GM12878 (cell line): ENCODE results near the gene WDR76.

Experiments
- CTCF ChIP-seq, 3 experiments: IDR thresholded peaks in 2 of 3; conservative IDR thresholded peaks in 1 of 3; 2 replicates each; pipeline ENCODE4 v1.5.1; 2011; ENCODE audit warnings: low read depth in 3 of 3, low read length in 3 of 3, mild to moderate bottlenecking in 3 of 3, control low read depth in 2 of 3, moderate library complexity in 2 of 3, inconsistent platforms in 1 of 3, mixed read lengths in 1 of 3; ENCODE audit not compliant: control insufficient read depth in 2 of 3, insufficient read depth in 1 of 3; ENCODE audit errors: extremely low read depth in 1 of 3
- EP300 ChIP-seq, 2 experiments: fragments of 150-350 bp in 1 of 2; IDR thresholded peaks; 2 replicates each; pipeline ENCODE4 v1.6.1; 2011 to 2012; ENCODE audit warnings: low read depth in 2 of 2, low read length in 2 of 2, borderline replicate concordance in 1 of 2, improper control_type of control experiment in 1 of 2, inconsistent platforms in 1 of 2; ENCODE audit not compliant: control insufficient read depth in 1 of 2
- POLR2AphosphoS5 ChIP-seq: IDR thresholded peaks from 2 replicates; pipeline ENCODE4 v1.6.1; 2011; ENCODE audit warnings: mild to moderate bottlenecking, low read length, inconsistent platforms
- SUZ12 ChIP-seq: fragments of 200-600 bp; sonication (generic); IDR thresholded peaks from one replicate; pipeline ENCODE4 v1.6.1; 2018; ENCODE audit warnings: antibody characterized with exemption, mild to moderate bottlenecking; ENCODE audit not compliant: unreplicated experiment
- ZNF24 ChIP-seq: fragments of 450-650 bp; IDR thresholded peaks from 2 replicates; pipeline ENCODE4 v1.6.1; 2017; ENCODE audit warnings: antibody characterized with exemption, mild to moderate bottlenecking

DNA sequence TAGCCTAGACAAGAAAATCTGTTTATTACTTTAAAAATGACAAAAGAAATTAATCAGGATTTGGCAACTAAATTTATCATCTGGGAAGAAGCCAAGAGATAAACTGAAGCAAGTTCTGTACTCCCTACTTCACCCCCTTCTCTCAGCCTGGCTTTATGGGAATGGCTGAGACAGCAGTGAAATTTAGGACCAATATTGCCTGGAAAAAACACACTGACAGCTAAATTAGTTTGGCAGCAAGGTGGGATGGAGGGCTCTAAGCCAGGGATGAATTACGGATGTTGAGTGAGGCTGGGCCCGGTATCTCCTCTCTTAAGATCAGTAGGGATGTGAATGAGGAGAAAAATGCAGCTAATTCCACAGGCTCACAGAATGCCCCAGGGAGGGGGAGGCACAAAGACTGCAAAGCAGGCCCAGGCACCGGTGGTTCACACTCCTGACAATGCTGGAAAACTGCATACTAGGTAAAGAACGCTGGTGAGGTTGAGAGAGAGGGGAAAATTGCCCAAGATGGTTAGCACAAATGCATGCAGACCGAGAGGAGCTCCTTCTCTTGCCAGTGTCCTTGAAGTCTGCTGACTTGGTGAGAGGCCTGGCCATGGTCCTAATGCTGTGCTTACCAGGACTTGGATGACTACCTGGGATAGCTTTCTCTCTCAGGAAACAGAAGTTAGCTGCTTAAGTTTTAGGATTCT, 89.0 kb downstream of the WDR76 start:
- TF ChIP-seq EP300 (IDR thresholded peaks at IDR 0.05; ENCODE audit: borderline replicate concordance in 1 of 2, control insufficient read depth in 1 of 2, low read depth in 2 of 2, low read length in 2 of 2) (no peak), SUZ12 (no peak), POLR2AphosphoS5 (no peak), CTCF (IDR thresholded peaks at IDR 0.05 in 2 of 3, conservative IDR thresholded peaks at IDR 0.05 in 1 of 3; ENCODE audit: control insufficient read depth in 2 of 3, extremely low read depth in 1 of 3, insufficient read depth in 1 of 3, low read depth in 3 of 3, low read length in 3 of 3) (no peak), ZNF24 (no peak)
